WERI-Rb-1 (cell line): Measurements from ENCODE around the gene DLEC1.

ENCODE experiments used
- DNase-seq: peaks from one replicate; pipeline ENCODE4 v3.0.0-alpha.2; 2020
- H3K27ac ChIP-seq: fragments of 250-450 bp; sonication (Bioruptor Pico); 2 replicates; pipeline ENCODE4 v1.5.1; 2020; ENCODE audit warnings: mild to moderate bottlenecking, moderate library complexity
- H3K27me3 ChIP-seq: fragments of 250-450 bp; sonication (Bioruptor Pico); 2 replicates; pipeline ENCODE4 v1.5.1; 2021; ENCODE audit warnings: mild to moderate bottlenecking, low read depth, moderate library complexity; ENCODE audit not compliant: insufficient read depth, severe bottlenecking
- H3K36me3 ChIP-seq: fragments of 250-450 bp; sonication (Bioruptor Pico); 2 replicates; pipeline ENCODE4 v1.5.1; 2020; ENCODE audit warnings: mild to moderate bottlenecking, moderate library complexity
- H3K4me3 ChIP-seq: 2 replicates; pipeline ENCODE4 v1.5.1; 2011; ENCODE audit warnings: low read depth, mild to moderate bottlenecking, control low read depth, low read length
- H3K9me3 ChIP-seq: fragments of 250-450 bp; sonication (Bioruptor Pico); 2 replicates; pipeline ENCODE4 v1.5.1; 2021; ENCODE audit warnings: mild to moderate bottlenecking, moderate library complexity; ENCODE audit not compliant: severe bottlenecking
- CTCF ChIP-seq: IDR thresholded peaks from 2 replicates; pipeline ENCODE4 v1.5.1; 2011; ENCODE audit warnings: low read depth, mild to moderate bottlenecking, control low read depth, inconsistent platforms, low read length

The DLEC1 gene

DNA sequence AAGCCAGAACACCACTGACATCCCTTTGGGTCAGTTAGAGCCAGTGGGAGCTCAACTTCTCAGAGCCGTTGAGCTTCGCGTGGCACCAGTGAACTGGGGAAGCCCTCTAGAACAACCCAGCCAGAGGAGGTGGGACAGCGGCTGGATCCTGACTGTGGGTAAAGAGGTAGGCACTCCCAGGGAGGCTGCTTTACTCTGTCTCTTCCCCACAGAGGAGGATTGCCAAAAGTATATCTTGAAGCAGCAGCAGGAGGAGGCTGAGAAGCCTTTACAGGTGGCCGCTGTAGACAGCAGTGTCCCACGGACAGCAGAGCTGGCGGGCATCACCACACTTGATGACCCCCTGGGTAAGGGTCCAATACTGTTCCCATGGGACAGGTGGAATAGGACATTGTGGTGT, 100.6 kb downstream of the DLEC1 start:
- Histone ChIP-seq H3K4me3 (no peak overlapping the region), H3K36me3 (peaks cover 4% of the 10 kb centered on the region; the same call in 1 of the 2 replicates), H3K9me3 (no peaks in the 10 kb centered on the region), H3K27ac (no peak overlapping the region), H3K27me3 (peaks cover 2% of the 10 kb centered on the region)
- no peak for DNase-seq
- no peak for TF ChIP-seq CTCF

DNA sequence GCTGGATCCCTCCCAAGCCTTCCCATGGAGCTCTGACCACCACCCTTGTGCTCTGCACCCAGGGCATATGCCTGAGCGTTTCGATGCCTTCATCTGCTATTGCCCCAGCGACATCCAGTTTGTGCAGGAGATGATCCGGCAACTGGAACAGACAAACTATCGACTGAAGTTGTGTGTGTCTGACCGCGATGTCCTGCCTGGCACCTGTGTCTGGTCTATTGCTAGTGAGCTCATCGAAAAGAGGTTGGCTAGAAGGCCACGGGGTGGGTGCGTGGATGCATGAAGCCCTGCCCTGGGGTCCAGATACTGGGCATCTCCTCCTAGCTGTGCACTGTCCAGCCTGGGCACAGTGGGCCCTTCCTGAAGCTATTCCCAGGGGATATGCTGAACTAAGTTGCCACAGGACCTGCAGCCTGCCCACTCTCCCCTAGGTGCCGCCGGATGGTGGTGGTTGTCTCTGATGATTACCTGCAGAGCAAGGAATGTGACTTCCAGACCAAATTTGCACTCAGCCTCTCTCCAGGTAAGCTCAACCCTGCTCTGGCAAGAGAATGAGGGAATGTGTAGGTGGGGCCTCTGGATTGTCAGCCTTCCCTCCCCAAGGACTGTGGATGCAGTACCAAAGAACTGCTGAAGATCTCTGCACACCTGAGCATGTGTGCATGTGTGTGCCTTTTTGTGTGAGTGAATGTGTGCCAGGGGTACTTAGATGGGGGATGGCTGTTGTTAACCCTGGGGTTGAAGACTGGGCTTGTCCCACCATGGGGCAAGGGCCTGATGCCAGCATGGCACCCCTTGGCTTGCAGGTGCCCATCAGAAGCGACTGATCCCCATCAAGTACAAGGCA, 101.5 kb downstream of the DLEC1 start:
- Histone ChIP-seq H3K27ac (no peak overlapping the region), H3K36me3 (no peaks in the 10 kb centered on the region), H3K4me3 (no peak overlapping the region), H3K9me3 (no peaks in the 10 kb centered on the region), H3K27me3 (peaks cover 2% of the 10 kb centered on the region)
- TF ChIP-seq CTCF: peak; percentile 26; the same call in 1 of the 2 replicates
- DNase-seq: no peak

DNA sequence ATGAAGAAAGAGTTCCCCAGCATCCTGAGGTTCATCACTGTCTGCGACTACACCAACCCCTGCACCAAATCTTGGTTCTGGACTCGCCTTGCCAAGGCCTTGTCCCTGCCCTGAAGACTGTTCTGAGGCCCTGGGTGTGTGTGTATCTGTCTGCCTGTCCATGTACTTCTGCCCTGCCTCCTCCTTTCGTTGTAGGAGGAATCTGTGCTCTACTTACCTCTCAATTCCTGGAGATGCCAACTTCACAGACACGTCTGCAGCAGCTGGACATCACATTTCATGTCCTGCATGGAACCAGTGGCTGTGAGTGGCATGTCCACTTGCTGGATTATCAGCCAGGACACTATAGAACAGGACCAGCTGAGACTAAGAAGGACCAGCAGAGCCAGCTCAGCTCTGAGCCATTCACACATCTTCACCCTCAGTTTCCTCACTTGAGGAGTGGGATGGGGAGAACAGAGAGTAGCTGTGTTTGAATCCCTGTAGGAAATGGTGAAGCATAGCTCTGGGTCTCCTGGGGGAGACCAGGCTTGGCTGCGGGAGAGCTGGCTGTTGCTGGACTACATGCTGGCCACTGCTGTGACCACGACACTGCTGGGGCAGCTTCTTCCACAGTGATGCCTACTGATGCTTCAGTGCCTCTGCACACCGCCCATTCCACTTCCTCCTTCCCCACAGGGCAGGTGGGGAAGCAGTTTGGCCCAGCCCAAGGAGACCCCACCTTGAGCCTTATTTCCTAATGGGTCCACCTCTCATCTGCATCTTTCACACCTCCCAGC, 102.4 kb downstream of the DLEC1 start:
- TF ChIP-seq CTCF: no peak
- H3K27me3 ChIP-seq: peaks cover 2% of the 10 kb centered on the region
- no peaks in the 10 kb centered on the region for H3K9me3 ChIP-seq
- no peak overlapping the region for H3K4me3 ChIP-seq
- H3K36me3 ChIP-seq: no peaks in the 10 kb centered on the region
- no peak overlapping the region for H3K27ac ChIP-seq
- DNase-seq: no peak

- no peaks in the 10 kb centered on the region for H3K9me3 ChIP-seq
- peaks cover 2% of the 10 kb centered on the region for H3K27me3 ChIP-seq
- no peak for DNase-seq
- no peaks in the 10 kb centered on the region for H3K36me3 ChIP-seq
- no peak overlapping the region for H3K27ac ChIP-seq
- H3K4me3 ChIP-seq: no peak overlapping the region
- no peak for TF ChIP-seq CTCF
Measured at GRCh38 chr3:38141952-38142273, 102.9 kb downstream of the DLEC1 start.

GRCh38 chr3:38142959-38143358, 104.0 kb downstream of the DLEC1 start:
- Histone ChIP-seq H3K27me3 (peaks cover 2% of the 10 kb centered on the region), H3K4me3 (no peak overlapping the region), H3K9me3 (no peaks in the 10 kb centered on the region), H3K27ac (no peak overlapping the region), H3K36me3 (no peaks in the 10 kb centered on the region)
- no peak for TF ChIP-seq CTCF
- no peak for DNase-seq
